LoVo (cell line): ENCODE data around the gene WDR36.
"Not testable (repeated sequence)": the region's sequence is repeated elsewhere in the genome, so short reads cannot be mapped to it uniquely, and the experiment has no call there.

ENCODE experiments used
- DNase-seq: peaks from one replicate; pipeline ENCODE4 v3.0.0-alpha.2; 2016; ENCODE audit warnings: low spot score

The WDR36 gene

DNA sequence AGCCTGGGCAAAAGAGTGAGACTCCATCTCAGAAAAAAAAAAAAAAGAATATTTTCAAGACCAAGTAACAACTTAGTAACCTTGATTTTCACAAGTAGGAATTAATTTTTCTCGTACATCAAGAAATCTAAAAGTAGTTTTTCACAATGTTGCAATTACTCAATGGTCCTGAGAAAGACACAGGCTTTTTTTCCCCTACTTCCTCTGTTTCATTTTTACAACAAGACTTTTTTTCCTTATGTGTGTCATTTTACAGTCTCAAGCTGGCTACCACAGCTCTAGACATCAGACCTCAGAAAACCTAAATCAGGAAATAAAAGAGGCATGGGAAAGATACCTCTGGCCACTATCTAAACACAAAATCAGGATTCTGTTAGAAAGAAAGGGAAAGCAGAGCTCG is 45.9 kb downstream of the WDR36 start:
- DNase-seq = no peak

DNA sequence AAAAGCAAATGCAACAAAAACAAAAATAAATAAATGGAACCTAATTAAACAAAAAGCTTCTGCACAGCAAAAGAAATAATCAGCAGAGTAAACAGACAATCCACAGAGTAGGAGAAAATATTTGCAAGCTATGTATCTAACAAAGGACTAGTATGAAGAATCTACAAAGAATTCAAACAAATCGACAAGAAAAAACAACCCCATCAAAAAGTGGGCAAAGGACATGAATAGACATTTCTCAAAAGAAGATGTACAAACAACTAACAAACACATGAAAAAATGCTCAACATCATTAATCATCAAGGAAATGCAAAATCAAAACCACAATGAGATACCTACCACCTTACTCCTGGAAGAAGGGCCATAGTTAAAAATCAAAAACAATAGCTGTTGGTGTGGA is 49.3 kb downstream of the WDR36 start:
- not testable (repeated sequence) for DNase-seq

GRCh38 chr5:111142932-111143331 is 50.8 kb downstream of the WDR36 start:
- no peak for DNase-seq

- no peak for DNase-seq
Measured at GRCh38 chr5:111143910-111144309, 51.8 kb downstream of the WDR36 start.

- DNase-seq = no peak
Measured at GRCh38 chr5:111144352-111144930, 52.3 kb downstream of the WDR36 start.

- DNase-seq = no peak
Measured at GRCh38 chr5:111146053-111146452, 53.9 kb downstream of the WDR36 start.

DNA sequence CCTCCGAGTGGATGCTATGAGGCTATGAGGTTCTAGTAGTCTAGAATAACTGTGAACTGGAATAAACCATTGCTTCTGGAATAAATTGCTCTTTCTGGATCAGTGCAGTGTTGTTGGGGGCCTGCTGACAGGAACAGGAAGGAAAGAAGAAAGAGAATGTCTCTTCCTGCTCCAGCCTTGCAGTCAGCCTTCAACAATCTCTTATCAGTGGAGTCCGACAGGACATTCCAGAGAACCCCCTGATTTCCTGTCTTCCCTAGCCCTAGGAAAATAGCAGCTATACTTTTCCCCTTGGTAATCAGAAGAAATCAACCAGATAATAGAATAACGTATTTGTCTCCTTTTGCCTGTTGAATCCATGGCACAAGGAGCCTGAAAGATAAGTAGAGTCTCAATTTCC is 55.4 kb downstream of the WDR36 start:
- no peak for DNase-seq

GRCh38 chr5:111151998-111152397 is 59.9 kb downstream of the WDR36 start:
- no peak for DNase-seq

DNA sequence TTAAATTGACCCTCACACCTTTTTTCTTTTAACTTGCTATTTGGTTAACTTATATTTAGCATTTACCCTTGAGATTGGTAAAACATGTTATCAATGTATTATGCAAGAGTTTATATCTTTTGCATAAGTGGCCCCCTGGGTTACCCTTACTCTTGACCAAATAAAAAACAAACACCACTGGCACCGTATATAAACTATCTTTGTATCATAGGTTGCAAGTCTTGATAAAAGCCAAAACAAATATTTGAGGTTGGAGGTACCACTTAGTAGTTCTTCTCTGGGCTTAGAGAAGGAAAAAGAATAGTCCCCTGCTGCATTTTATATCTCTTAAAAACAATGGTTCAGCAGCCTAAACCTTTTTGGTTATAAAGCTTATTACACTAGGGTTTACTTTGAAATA is 61.3 kb downstream of the WDR36 start:
- DNase-seq = no peak

DNA sequence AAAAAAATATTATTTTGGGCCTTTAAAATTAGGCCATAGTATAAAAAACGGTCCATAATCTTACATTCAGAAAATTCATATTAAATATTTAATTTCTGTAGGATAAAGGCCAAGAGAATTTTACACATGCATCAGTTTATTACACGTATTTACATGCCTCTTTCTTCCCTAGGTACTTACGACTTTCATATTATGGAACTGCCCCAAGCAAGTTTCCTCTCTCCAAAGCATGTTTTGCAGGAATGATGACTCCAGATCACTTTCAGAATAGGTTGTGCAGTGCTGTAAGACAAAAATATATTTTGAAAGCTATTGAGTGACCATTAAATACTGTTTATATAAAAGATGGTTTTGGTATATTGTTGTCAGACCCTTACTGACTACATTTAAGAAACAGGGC is 61.8 kb downstream of the WDR36 start:
- DNase-seq = no peak

GRCh38 chr5:111158105-111158744 is 66.1 kb downstream of the WDR36 start:
- peak; percentile 70 for DNase-seq

GRCh38 chr5:111159845-111160244 is 67.7 kb downstream of the WDR36 start:
- no peak for DNase-seq

DNA sequence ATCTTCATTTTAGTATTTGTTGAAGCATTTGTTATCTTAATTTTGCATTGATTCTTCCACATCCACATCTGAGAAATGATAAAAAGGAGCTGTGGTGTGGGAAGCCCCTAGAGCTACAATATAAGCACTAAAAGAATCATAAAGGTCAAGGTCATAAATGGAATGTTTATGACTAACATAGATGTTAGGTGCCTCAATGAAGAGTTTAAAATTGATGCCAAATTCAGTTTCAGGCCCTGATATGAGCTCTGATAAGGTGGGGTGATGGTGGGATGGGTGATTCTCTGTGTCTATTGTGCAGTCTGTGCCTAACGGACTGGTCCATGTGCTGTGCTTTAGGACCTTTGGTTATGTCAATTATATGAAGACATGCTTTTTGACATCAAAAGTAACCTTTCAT is 70.9 kb downstream of the WDR36 start:
- DNase-seq = no peak

- DNase-seq = no peak
Measured at GRCh38 chr5:111165058-111165457, 72.9 kb downstream of the WDR36 start.

DNA sequence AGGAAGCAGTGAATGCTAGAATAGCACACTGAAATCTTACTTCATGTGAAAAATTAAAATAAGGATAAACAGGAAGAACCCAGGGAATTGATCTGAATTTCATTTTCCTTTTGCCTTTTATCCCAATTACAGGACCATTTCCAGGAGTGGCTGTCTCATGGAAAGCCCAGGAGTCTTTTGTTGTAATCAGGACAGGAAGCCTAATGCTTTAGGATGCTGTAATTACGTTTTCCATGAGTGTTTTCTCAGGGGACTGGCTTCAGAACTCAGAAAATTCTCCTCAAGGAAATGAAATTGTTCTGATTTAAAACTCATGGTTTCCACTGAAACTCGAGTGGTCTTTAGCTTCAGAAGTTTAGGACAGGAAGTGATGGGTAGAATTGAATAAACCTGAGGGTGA is 75.4 kb downstream of the WDR36 start:
- no peak for DNase-seq

DNA sequence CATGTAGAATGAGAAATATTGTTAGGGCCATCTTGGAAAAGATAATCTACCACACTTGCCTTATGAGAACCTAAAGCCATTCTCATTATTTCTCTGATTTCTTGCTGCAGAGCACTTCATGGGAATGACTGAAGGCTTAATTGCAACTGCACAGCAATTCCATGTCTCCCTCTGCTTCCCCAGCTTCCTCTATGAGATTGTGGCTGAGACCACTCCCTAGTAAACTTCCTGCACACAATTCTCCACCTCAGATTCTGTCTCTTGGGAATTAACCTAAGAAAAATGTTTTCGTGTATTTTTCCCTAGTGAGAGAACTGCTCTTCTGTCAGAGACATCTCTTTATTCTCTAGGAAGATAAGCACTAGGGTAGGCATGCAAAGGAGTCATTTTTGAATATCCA is 76.5 kb downstream of the WDR36 start:
- no peak for DNase-seq

DNA sequence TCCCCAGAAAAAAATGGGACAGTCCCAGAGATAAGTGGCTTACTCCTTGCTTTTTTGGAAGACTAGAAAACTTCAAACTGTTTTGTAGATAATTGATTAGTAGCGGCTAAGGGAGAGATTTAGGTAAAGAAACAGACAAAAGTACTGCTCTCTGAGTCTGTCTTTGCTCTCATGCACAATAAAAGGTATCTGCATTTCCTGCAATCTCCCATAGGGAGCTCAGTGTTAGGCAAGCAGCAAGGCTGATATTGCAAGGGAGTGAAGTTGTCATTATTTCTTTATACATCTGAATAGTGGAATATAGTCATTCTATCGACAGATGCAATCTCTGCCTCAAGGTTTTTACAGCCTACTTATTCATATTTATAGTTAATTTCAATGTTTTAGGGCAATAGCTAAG is 77.1 kb downstream of the WDR36 start:
- DNase-seq = no peak

- no peak for DNase-seq
Measured at GRCh38 chr5:111170279-111170678, 78.1 kb downstream of the WDR36 start.

DNA sequence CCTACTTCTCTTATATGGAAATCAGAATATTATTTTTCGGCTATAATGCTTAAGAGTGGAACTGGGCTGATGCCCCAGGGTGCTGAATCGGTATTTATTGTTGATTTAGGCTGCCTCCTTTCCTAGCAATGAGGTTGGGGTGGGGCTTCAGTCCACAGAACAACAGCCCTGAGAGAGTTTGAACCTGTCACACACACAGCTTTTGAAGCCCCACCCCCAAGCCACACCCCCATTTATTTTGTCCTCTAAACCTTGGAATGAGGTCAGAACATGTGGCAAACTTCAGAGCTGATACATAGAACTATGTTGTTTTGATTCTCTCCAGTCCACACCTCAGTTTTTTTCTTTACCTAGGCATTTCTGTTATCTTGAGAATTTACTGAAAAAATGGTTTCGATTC is 80.4 kb downstream of the WDR36 start:
- DNase-seq = no peak

GRCh38 chr5:111173476-111173875 is 81.3 kb downstream of the WDR36 start:
- no peak for DNase-seq
